ENCODE results near the gene SEMA4D.

Gene SEMA4D

DNA sequence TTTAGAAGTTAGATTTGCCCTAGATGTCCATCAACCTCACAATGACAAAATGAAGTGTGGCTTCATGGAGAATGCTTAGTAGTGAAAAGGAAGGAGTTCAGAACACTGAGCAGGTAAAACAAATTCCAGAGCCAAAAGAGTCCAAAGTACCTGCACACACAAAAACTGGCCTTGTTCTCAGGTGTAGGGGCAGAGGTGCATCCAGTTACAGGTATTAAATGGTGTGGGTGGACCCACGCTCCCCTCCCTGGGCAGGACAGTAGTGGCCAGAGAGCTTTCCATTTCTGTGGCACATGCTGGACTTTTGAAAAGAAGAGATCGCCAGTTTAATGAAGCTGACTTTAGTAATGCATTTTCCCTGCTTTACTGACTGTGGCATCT, 132.4 kb downstream of the SEMA4D start:
- FAIRE-seq (no peak), DNase-seq (ENCODE audit: insufficient read length, low spot score) (no peak)
- no peak for TF ChIP-seq POLR2A (IDR thresholded peaks at IDR 0.05; ENCODE audit: low read depth, low read length)

- FAIRE-seq (no peak), DNase-seq (ENCODE audit: insufficient read length, low spot score) (no peak)
- TF ChIP-seq POLR2A (IDR thresholded peaks at IDR 0.05; ENCODE audit: low read depth, low read length), result no peak
These were observed 133.0 kb downstream of the SEMA4D start for GRCh38 chr9:89364666-89365531.

DNA sequence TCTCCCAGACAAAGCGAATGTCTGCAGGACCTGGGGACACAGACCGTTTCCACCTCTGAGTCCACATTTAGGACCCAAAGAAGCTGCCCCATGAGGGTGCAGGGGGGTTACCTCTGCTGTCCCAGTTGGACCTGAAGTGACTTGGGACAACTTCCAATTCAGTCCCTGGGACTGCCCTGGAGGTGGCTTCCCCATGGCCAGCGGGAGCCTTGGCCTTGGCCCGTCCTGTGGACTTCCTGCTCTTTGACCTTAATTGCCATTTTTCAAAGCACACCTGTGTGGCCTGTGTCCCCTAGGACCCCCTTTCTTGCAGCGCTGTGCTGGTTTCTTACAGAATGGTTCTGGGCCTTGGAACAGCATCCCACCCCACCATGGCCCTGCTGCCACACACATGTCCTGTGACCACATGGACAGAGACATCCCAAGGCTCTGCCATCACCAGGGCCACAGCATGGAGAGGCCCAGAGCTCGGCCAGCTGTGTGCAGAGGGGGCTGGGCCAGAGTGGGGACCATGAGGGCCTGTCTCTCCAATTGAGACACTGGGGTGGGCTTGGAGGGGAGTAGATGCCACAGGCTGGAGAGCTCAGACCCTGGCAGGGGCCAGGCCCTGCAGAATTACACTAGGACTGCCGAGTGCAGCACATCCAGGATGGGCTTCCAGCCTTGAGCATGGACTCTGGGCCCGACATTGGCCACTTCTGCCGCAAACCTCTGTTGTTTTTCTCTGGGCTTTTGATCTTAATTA, 133.8 kb downstream of the SEMA4D start:
- DNase-seq (ENCODE audit: insufficient read length, low spot score), result no peak
- FAIRE-seq, result no peak
- TF ChIP-seq POLR2A (IDR thresholded peaks at IDR 0.05; ENCODE audit: low read depth, low read length), result no peak

- FAIRE-seq (no peak), DNase-seq (ENCODE audit: insufficient read length, low spot score) (no peak)
- no peak for TF ChIP-seq POLR2A (IDR thresholded peaks at IDR 0.05; ENCODE audit: low read depth, low read length)
These were observed 134.6 kb downstream of the SEMA4D start for GRCh38 chr9:89363311-89363670.

DNA sequence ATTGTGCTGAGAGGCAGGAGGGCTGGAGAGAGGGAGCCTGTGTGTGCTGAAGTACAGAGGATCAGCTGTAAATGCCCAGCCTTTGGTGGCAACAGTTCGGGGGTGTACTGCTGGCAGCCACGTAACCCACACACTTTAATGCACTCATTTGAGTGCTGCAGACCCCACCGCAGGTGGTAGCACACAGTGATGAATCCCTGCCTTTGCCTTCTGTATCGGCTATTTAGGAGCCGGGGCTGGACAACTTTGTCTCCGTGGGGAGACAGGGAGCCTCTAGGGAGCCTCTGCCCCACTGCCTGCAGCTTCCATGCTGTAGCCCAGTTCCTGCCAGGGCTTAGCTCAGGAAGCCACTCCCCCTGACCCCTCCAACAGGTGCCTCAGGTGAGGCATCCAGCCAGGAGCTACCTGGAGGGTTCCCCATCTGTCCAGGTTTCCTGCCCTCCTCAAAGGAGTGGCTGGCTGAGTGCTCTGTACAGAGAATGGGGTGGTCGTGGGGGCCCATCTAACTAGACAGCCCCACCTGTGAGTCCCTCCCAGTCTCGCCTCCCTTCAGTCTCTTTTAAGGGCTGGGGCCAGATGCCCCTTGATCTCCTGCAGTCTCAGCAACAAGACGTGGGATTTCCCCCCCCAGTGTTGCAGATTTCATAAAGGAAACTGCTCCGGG, 135.1 kb downstream of the SEMA4D start:
- no peak for TF ChIP-seq POLR2A (IDR thresholded peaks at IDR 0.05; ENCODE audit: low read depth, low read length)
- no peak for DNase-seq (ENCODE audit: insufficient read length, low spot score)

GRCh38 chr9:89361816-89362646, 135.9 kb downstream of the SEMA4D start:
- DNase-seq (ENCODE audit: insufficient read length, low spot score) (no peak), FAIRE-seq (no peak)
- TF ChIP-seq POLR2A (IDR thresholded peaks at IDR 0.05; ENCODE audit: low read depth, low read length), result no peak

More for the DNA sequence above, 135.1 kb downstream of the SEMA4D start:
- FAIRE-seq, result no peak

DNA sequence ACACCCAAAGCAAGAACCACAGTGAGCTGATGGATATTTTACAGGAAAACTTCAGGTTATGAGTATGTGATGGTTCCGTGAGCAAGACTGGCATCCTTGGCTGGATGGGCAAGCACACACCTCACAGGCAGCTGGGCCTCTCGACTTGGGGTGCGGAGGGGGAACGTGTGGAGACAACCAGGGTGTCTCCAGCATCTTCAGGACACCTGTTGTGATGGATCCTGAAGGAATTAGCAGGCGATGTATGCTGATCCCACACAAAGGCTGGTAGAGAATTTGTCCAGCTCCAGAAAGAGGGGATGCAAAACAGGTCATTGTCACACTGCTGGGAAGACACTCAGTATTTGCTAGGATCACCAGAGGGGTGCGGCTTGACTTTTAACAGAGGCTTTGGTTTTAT, 136.9 kb downstream of the SEMA4D start:
- no peak for FAIRE-seq
- no peak for TF ChIP-seq POLR2A (IDR thresholded peaks at IDR 0.05; ENCODE audit: low read depth, low read length)
- DNase-seq (ENCODE audit: insufficient read length, low spot score), result no peak

DNA sequence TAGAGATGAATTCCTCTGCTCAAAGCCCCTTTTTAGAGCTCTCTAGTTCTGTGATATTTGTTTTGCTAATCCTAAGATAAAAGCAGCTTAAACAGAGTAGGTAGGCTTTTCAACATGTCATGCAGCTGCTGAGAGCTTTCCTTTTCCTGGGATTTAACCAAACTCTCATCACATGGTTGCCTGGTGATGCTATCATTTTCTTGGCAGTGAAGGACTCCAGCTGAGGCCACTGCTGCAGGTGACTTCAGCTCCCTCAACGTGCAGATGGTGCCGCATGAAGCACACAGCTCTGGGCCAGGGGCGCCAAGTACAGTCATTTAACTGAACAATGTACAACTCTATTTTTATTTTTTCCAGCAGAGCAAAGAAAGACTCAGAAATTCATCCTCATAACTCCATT, 137.4 kb downstream of the SEMA4D start:
- no peak for TF ChIP-seq POLR2A (IDR thresholded peaks at IDR 0.05; ENCODE audit: low read depth, low read length)
- FAIRE-seq, result no peak
- DNase-seq (ENCODE audit: insufficient read length, low spot score), result no peak

- FAIRE-seq, result no peak
- no peak for TF ChIP-seq POLR2A (IDR thresholded peaks at IDR 0.05; ENCODE audit: low read depth, low read length)
- no peak for DNase-seq (ENCODE audit: insufficient read length, low spot score)
These were observed 138.1 kb downstream of the SEMA4D start for GRCh38 chr9:89359751-89360261.

GRCh38 chr9:89358985-89359384, 138.9 kb downstream of the SEMA4D start:
- FAIRE-seq, result no peak
- DNase-seq (ENCODE audit: insufficient read length, low spot score), result no peak
- no peak for TF ChIP-seq POLR2A (IDR thresholded peaks at IDR 0.05; ENCODE audit: low read depth, low read length)

DNA sequence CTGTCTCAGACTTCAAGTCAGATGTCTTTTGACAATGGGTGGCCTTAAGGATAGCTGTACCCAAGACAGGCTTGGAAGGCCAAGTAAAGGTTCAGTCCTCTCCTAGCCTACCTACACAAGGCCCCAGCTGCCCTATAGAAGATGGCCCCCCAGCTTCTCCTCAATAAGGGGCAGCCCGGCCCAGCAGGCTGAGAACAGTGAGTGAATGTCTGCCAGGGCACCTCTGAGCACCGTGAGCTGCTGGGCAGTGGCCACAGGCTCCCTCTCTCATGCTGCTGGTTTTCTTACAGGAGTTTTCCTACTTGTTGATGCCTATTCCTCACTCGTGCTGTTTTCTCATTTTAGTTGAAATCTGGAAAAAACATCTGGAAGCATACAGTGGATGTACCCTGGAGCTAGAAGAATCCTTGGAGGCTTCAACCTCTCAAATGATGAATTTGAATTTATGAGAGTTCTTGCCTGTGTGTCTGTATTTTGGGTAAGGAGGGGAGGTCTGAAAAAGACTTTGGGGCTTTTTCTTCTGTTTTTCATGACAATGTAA, 139.5 kb downstream of the SEMA4D start:
- FAIRE-seq, result no peak

DNA sequence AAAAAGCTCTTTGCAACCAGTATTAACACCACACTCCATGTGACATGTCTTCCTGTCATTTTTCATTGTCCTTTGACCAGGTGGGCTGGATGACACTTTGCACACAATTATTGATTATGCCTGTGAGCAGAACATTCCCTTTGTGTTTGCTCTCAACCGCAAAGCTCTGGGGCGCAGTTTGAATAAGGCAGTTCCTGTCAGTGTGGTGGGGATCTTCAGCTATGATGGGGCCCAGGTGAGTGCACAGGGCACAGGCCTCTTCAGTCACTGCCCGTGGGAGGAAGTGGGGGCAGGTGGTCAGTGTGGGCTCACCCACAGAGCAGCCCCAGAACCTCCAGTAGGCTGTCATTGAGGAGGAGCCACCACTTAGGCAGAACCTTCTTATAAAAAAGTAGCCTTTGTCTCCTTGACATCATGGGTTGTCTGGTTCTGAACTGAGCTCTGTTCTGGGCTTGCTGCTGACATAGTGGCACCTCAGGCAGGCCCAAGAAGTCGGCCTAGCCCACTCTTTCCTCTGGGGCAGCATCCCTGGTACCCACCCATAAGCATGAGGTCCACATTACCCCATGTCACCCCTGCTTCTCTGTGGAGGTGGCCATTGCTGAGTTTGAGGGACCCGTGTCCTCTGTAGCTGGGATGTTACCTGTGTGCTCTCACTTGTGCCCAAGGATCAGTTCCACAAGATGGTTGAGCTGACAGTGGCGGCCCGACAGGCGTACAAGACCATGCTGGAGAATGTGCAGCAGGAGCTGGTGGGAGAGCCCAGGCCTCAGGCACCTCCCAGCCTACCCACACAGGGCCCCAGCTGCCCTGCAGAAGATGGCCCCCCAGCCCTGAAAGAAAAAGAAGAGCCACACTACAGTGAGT, 140.3 kb downstream of the SEMA4D start:
- FAIRE-seq (no peak), DNase-seq (ENCODE audit: insufficient read length, low spot score) (no peak)
- TF ChIP-seq POLR2A (IDR thresholded peaks at IDR 0.05; ENCODE audit: low read depth, low read length), result no peak

More for the DNA sequence above, 139.5 kb downstream of the SEMA4D start:
- no peak for DNase-seq (ENCODE audit: insufficient read length, low spot score)
- no peak for TF ChIP-seq POLR2A (IDR thresholded peaks at IDR 0.05; ENCODE audit: low read depth, low read length)
